NCI-H446 (cell line): ENCODE measurements around the gene GRIK1.

Experiments used
- DNase-seq, 2 experiments: peaks; one replicate each; lab custom pipeline; 2025; lab: John Stamatoyannopoulos, UW

GRIK1 gene

DNA sequence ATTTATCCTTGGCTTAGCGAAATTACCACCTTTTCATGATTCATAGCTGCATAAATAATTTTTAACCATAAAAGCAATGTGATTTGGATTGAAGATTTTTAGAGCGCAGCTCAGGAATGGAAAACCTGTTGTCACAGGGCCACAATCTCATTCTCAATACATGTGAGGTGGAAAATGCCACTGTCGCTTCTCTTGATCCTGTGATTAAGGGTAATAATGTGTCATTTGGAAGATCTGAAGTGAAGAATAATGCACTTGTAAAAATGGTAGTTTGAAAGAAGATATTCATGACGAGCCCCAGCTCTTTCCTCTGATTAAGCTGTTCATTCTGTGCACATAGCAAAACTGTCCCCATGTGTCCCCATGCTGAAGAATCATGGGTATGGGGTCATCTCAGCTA is 410.7 kb downstream of the GRIK1 start:
- DNase-seq, result no peak

DNA sequence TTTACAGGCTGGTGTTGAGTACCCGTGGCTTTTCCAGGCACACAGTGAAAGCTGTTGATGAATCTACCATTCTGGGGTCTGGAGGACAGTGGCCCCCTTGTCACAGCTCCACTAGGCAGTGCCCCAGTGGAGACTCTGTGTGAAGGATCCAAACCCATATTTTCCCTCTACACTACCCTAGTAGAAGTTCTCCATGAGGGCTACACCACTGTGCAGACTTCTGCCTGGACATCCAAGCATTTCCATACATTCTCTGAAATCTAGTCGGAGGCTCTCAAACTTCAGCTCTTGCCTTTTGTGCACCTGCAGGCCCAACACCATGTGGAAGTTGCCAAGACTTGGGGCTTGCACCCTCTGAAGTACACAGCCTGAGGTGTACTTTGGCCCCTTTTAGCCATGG is 413.3 kb downstream of the GRIK1 start:
- no peak for DNase-seq

DNA sequence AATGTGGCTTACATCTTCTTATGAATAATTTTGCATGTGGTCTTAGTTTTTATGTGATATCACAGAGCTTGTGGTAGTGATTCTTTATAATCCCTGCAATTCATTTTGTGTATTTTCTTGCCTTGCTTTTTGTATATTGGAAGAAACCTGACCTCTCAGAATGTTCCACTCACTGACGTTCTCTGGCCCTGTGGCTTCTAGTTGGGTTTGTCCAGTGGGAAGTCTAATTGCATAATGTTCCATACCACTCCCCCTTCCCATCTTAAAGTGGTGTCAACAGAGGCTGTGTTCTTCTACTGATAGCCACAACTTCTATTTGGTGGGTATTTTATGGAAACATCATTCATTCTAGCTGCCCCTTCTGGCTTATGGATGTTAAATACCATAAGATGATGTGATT is 415.7 kb downstream of the GRIK1 start:
- no peak for DNase-seq

DNA sequence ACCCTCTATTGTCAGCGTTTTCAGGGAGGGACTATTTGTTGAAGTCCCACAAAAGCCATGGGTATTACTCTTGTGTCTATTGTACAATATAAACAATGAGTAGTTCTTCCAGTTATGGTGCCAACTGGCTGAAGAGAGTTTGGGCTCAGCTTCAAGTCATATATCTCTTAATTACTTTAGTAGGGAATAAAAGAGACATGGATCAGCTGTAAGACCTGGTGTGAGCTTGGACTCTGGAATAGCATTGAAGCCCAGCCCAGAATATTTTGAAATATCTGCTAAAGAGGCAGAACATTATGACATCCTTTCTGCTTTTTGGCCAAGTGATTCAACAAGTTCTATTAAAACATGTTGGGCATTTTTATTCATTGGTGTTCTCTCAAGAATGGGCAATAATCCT is 416.1 kb downstream of the GRIK1 start:
- DNase-seq, result no peak

DNA sequence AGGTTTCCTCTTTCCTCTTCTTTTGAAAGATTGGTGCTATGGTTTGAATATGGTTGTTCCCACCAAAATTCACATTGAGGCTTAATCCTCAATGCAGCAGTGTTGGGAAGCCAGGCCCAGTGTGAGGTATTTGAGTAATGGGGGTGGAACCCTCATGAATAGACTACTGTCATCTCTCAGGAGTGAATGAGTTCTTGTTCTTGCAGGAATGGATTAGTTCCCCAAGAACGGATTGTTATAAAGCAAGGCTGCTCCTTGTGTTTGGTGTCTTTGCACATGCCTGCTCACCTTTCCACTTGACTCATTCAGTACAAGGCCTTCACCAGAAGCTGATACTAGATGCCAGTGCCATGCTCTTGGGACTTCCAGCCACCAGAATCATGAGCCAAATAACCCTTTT is 417.9 kb downstream of the GRIK1 start:
- DNase-seq, result no peak

DNA sequence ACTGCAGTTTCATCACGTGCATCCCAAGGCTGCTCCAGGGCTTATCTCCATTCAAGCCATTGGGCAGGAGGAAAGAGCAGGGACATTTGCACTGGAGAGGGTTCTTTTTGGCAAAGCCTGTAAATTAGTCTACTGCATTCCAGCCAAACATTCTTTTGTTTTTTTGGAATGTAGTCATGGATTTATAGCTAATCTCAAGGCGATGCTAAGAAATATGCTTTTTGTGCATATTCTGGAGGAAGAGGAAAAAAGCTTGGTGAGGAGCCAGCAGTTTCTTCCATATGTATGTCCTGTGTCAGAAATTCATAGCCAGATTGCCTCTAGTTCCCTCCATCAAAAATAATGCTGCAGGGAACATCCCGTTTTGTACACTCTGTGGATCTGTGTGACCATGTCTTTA is 419.6 kb downstream of the GRIK1 start:
- DNase-seq, result no peak

DNA sequence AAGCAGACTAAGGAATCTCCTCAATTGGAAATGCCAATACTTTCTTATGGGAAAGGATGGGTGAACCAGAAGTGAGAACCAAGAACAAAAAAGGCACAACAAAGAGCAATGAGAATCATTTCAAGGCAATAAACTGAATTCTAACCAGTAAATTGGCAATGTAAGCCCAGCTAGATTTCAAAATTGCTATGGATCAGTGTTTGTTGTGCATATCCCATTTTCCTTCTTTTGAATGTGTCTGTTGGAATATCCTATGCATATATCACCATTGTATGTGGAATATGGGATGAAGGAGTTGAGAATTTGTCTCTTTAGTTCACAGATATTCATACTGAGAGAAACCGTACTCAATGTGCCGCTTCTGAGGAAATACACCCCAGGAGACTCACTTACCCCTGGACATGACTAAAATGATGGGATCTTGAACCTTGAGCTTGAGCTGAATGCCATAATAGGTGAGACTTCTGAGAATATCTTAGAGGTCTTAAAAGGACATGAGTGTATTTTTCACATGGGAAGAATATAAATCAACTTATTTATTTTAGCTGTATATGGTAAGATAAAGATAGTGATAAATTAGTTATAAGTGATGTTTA is 425.0 kb downstream of the GRIK1 start:
- DNase-seq, result no peak

DNA sequence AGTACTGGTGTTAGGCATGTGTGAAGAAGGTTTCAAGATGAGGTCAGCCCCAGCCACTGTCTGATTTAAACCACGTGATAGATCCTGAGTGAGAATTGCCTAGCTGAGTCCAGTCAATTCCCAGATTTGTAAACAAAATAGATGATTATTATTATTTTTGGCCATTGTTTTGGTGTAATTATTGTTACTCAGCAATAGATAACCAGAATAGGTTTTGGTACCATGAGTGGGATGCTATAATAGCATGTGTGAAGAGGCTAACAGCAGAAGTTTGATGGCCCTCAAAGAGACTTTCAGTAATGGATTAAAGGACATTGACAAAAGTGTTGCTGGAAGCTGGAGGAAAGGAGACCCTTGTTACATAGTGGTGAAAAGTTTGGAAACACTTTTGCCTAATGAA is 426.3 kb downstream of the GRIK1 start:
- no peak for DNase-seq

DNA sequence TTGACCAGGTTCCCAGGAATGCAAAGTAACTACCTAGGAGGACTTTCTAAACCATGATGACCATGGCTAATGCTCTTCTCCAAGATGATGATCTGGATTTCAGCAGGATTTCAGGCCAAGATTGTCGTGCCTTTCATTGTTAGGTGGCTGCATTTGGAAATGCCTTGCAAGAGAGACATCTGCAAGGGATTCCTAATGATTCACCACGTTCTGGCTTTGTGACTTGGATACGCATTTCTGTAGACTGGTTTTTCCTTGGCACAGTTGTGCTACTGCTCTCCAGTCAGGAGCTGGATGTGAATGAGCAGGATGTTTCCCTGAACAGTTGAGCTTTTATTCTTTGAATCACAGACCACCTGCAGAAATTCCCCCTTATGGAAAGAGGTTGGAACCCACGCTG is 428.7 kb downstream of the GRIK1 start:
- DNase-seq, result peak in 1 of 2 experiments; percentile 15

DNA sequence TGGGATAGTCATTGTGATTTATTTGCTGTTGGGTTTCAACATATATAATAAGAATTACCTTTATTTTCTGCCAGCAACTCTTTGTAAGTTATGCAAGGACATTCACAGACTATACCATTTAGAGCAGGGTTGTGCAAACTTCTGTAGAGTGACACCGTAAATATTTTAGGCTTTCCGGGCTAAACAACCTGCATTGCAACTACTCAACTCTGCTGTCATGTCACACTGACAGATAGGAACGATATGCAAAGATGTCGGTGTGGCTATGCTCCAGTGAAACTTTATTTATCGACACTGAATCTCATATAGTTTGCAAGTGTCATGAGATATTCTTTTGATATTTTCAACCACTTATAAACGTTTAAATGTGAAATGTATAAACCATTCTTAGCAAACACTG is 430.7 kb downstream of the GRIK1 start:
- DNase-seq, result no peak

DNA sequence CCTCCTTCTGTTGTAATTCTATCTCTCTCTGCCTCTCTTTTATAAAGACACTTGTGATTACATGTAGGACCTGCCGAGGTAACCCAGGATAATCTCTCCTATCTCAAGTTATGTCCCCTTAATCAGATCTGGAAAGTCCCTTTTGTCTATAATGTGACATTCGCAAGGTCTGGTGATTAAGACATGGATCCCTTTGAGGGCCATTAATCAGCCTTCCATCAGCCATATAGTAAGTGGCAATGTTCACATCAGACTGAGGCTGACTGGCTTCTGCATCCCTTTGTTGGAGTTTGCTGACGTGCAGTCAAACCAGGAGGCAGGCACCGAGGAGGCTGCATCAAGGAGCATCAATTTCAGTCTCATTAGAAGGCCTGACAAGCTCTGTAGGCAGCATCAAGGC is 431.5 kb downstream of the GRIK1 start:
- DNase-seq, result no peak

DNA sequence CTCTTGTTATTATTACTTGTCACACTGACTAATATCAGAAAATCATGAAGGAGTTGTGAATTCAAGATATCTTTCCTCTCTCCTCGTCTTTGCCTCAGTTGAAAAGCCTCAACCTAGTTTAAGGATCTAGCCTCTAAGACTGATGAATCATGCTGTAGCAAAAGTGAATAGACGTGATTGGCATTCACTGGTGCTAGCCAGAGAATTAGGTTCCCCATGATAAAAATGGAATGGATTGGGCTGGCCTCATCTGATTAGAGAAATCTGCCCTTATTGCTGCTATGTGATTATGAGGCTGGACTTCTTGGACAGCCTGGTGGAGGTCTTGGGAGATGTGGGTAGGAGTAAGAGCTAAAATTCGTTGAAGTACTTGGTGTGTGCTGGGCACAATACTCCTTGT is 432.8 kb downstream of the GRIK1 start:
- no peak for DNase-seq

DNA sequence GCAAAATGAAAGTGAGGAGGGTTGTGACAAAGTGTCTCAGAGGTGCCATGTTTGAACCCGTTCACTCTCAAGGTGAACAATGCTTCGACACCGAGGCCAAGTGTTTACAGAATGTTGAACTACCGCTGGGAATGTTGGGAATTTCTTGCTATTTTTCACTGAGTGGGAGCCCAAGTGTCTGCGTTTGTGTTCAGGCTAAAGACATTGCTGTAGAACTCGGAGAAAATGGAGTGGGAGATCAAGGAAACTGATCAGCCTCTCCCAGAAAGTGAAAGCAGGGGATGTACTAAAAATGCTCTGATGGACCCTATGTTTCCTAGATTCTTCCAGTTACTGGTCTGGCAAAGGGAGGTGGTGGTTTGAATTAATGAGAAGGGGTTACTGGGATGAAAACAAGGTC is 433.6 kb downstream of the GRIK1 start:
- DNase-seq, result no peak

DNA sequence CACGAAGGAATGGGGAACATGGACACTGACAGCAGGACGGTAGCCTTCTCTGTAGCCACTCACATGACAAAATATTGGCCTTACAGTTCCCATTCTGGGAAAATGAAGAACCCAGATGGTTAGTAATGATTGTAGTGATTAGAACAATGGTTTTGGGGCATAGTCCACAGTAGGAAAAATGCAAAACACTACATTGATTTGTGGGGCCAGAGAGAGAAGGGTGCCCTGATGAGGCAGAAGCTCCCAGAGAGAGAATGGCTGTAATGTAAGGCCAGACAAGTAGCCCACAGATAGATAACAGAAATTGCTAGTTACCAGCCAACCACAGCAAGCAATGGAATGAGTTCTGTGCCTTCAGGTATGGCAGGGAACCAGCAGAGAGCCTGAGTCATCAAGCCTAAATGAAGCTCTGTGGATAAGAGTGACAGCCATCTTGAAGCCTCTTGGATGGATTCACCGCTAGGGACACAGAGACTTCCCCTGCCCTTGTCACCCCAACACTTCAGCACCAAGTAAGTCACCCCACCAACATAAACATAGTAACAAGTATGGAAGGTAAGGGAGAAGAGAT is 435.0 kb downstream of the GRIK1 start:
- DNase-seq, result no peak

DNA sequence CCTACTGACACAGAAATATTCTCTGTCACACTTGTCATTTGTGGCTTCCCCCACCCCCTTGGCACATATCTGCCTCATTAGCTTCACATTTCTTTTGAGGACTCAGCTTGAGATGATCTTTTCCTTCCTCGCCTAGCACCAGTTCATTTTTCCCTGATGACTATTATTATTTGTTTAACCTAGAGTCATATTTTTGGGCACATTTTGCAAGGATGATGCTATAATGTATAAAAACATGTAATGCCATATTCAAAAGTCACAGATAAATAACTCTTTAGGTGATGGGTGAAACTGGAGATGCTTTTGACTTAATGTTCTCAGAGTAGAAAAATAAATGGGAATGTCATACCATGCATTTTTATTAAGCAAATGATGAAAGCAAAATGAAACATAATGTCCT is 438.3 kb downstream of the GRIK1 start:
- no peak for DNase-seq

DNA sequence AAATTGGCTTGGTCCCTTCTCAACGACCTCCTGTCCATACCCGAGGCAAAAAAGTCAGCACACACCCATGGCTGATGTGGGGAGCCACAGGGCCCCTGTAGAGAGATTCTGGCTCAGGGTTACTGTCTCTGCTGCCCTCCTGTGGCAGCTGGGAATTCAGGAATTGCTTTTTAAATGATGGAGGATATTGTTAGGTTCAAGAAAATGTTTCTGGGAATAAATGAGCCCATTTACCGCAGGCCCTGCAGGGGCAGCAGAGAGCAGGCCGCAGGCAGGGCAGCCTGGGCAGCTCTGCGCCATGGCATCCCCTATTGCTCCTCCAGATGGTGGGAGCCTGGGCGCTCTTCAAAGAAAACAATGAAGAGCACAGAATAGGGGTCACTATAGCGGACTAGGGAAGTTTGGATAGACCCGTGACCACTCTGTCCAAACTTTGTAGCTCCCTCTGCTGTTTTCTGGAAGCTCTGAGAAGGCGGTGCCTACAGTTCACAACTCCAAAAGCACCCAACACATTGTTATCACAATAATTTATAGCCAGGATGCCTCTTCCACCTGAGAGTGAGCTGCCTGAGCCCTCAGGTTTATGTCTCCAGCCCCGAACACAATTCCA is 440.0 kb downstream of the GRIK1 start:
- DNase-seq, result peak in 1 of 2 experiments; percentile 23

DNA sequence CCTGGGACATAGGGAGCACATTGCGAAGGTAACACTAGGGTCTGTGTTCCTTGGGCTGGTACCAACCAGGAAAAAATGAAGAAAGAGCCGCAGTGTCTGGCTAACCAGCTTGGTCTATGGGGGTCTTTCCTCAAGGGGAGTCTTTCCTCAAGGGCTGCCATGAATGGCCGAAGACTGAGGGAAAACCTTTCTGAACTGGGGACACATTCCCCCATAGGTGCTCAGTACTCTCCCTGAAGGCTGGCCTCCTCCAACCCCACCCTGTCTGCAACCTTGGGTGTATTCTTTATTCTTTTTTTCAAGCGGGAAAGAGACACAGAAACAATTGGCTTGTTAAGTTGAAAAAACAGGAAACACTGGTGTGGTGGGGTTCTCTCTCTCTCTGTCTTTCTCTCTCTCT is 440.6 kb downstream of the GRIK1 start:
- no peak for DNase-seq

DNA sequence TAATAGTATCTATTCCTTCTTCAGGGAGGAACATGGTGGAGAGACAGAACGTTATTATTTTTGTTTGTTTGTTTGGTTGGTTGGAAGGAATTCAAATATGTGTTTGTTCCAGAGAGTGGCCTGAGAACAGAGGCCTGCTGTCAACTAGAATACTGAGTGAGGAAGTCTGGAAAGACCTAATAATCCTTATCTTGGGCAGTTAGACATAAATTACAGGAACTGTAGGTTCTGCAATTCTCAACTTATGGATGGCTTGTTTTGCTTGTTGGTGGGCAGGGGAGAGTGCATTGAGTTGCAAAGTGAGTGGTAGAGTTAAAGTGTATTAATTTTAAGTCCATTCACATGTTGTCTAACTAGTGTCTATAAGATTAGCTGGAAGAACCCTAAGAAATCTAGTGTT is 443.5 kb downstream of the GRIK1 start:
- DNase-seq, result no peak

DNA sequence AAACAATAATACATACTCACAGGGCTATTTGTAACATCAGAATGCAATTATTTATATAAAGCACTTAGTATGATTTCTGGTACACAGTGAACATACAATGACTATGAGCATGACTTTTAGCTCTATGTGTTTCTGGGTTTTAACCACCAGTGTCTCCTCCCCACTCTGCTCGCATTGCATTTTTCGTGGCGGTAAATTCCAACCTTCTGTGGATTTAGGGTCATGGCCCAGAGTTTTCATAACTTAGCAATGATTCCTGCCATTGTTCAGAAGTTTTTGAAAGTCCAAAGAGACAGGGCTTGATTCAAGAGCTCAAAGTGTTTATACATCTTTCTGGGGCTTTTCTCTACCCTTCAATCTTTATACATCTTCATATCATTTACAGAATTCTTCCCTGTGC is 449.8 kb downstream of the GRIK1 start:
- no peak for DNase-seq

DNA sequence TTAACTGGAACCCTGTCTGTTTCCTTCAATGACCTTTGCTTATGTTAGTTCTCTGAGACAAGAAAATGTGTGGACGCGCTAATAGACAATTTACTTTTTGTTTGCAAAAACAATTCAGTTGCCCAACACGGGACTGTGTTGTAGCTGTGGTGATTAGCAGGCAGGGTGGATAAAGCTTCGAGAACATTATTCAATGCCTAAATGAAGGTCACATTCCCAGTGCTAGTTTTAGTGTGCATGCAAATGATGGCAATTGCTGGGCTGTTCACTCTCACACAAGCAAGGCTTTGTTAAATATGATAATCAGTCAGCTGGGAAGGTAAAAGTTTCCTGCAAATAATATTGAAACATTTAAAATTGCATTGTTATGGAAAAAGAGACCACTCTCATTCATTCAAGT is 452.6 kb downstream of the GRIK1 start:
- no peak for DNase-seq
